ENCODE measurements around the gene STT3A. TPM values are rescaled to one million over a fixed set of nuclear protein-coding genes. Genes with fewer than 3 reads are reported as not detected.

The STT3A gene
- total and polyA plus RNA-seq, 2 of the 13 experiments (the other 11 are each of a cell fraction or from before 2014, with no cell fraction given) = 229 to 319 TPM

GRCh38 chr11:125566235-125566634, 26.4 kb upstream of the STT3A start (continued):
- 0 out of 2 replicates have a peak, but pooled peaks have one; percentile 13 for TF ChIP-seq ZNF644 (CRISPR knock-in tag; IDR thresholded peaks at IDR 0.05; ENCODE audit: low read depth)
- TF ChIP-seq KAT7 (CRISPR knock-in tag; IDR thresholded peaks at IDR 0.05; ENCODE audit: borderline replicate concordance) = no peak
- no peak for TF ChIP-seq KDM5B (CRISPR knock-in tag; IDR thresholded peaks at IDR 0.05; ENCODE audit: borderline replicate concordance)
- TF ChIP-seq GATAD2A (CRISPR knock-in tag; IDR thresholded peaks at IDR 0.05) = no peak
- TF ChIP-seq HOXA9 (CRISPR knock-in tag; IDR thresholded peaks at IDR 0.05; ENCODE audit: borderline replicate concordance) = no peak
- no peak for TF ChIP-seq ZNF17 (CRISPR knock-in tag; IDR thresholded peaks at IDR 0.05)
- TF ChIP-seq CERS6 (CRISPR knock-in tag; IDR thresholded peaks at IDR 0.05) = no peak
- no peak for TF ChIP-seq HBP1 (CRISPR knock-in tag; IDR thresholded peaks at IDR 0.05; ENCODE audit: low read depth)
- no peak for TF ChIP-seq ZNF550 (CRISPR knock-in tag; IDR thresholded peaks at IDR 0.05; ENCODE audit: borderline replicate concordance)
- no peak for TF ChIP-seq JUN (CRISPR knock-in tag; IDR thresholded peaks at IDR 0.05)
- peak; percentile 27; the same call in 1 of the 2 replicates for TF ChIP-seq USF2 (IDR thresholded peaks at IDR 0.05; ENCODE audit: low read depth, low read length)
- peak; percentile 65; the same call in 1 of the 2 replicates for TF ChIP-seq USF2 (CRISPR knock-in tag; IDR thresholded peaks at IDR 0.05; ENCODE audit: borderline replicate concordance)
- no peak for TF ChIP-seq KDM1A (CRISPR knock-in tag; IDR thresholded peaks at IDR 0.05)
- TF ChIP-seq SP4 (CRISPR knock-in tag; IDR thresholded peaks at IDR 0.05) = no peak
- no peak for TF ChIP-seq IKZF1 (IDR thresholded peaks at IDR 0.05)
- TF ChIP-seq RFX1 (IDR thresholded peaks at IDR 0.05) = no peak
- TF ChIP-seq ZNF687 (CRISPR knock-in tag; IDR thresholded peaks at IDR 0.05) = peak; percentile 17; the same call in 1 of the 2 replicates
- TF ChIP-seq ZNF547 (CRISPR knock-in tag; IDR thresholded peaks at IDR 0.05) = no peak
- no peak for TF ChIP-seq MATR3 (CRISPR knock-in tag; IDR thresholded peaks at IDR 0.05)
- no peak for TF ChIP-seq THAP8 (CRISPR knock-in tag; IDR thresholded peaks at IDR 0.05; ENCODE audit: borderline replicate concordance)
- TF ChIP-seq ZNF510 (CRISPR knock-in tag; IDR thresholded peaks at IDR 0.05; ENCODE audit: low read depth) = no peak
- no peak for TF ChIP-seq MIER2 (CRISPR knock-in tag; IDR thresholded peaks at IDR 0.05)
- TF ChIP-seq NFYC (CRISPR knock-in tag; IDR thresholded peaks at IDR 0.05) = no peak
- TF ChIP-seq RARA (CRISPR knock-in tag; IDR thresholded peaks at IDR 0.05) = 0 out of 2 replicates have a peak, but pooled peaks have one; percentile 16
